ENCODE measurements around the gene CTF1. TPM values are rescaled to one million over a fixed set of nuclear protein-coding genes. Genes with fewer than 3 reads are reported as not detected.
A peak's percentile ranks its signal among the peaks of the same experiment; 100 is the strongest.
"Not testable (repeated sequence)": the region's sequence is repeated elsewhere in the genome, so short reads cannot be mapped to it uniquely, and the experiment has no call there.

The CTF1 gene
- total RNA-seq, 1 experiment from 2014 or later, result 2.1 TPM

- in situ Hi-C loops (cut with HindIII; ENCODE audit: low sequenced_read_pairs), result no loop called here
- no peak for DNase-seq (ENCODE audit: low spot score)
Observed at GRCh38 chr16:30924913-30925631, 28.7 kb downstream of the CTF1 start.

GRCh38 chr16:30925632-30925987 is 29.2 kb downstream of the CTF1 start:
- DNase-seq (ENCODE audit: low spot score), result no peak

GRCh38 chr16:30925995-30926811 is 29.8 kb downstream of the CTF1 start:
- in situ Hi-C loops (cut with HindIII; ENCODE audit: low sequenced_read_pairs), result no loop called here
- DNase-seq (ENCODE audit: low spot score), result no peak

More at GRCh38 chr16:30925632-30925987, 29.2 kb downstream of the CTF1 start:
- in situ Hi-C loops (cut with HindIII; ENCODE audit: low sequenced_read_pairs), result no loop called here

- in situ Hi-C loops (cut with HindIII; ENCODE audit: low sequenced_read_pairs), result no loop called here
- DNase-seq (ENCODE audit: low spot score), result no peak
Observed at GRCh38 chr16:30926937-30927788, 30.7 kb downstream of the CTF1 start.

GRCh38 chr16:30927789-30928378 is 31.5 kb downstream of the CTF1 start:
- DNase-seq (ENCODE audit: low spot score), result peak; percentile 97
- in situ Hi-C loops (cut with HindIII; ENCODE audit: low sequenced_read_pairs), result no loop called here

GRCh38 chr16:30928390-30928789 is 32.0 kb downstream of the CTF1 start:
- no peak for DNase-seq (ENCODE audit: low spot score)
- in situ Hi-C loops (cut with HindIII; ENCODE audit: low sequenced_read_pairs), result no loop called here

- no peak for DNase-seq (ENCODE audit: low spot score)
- in situ Hi-C loops (cut with HindIII; ENCODE audit: low sequenced_read_pairs), result no loop called here
Observed at GRCh38 chr16:30929167-30929566, 32.8 kb downstream of the CTF1 start.

GRCh38 chr16:30930160-30930571 is 33.8 kb downstream of the CTF1 start:
- no peak for DNase-seq (ENCODE audit: low spot score)
- in situ Hi-C loops (cut with HindIII; ENCODE audit: low sequenced_read_pairs), result no loop called here

GRCh38 chr16:30931068-30931650 is 34.7 kb downstream of the CTF1 start:
- in situ Hi-C loops (cut with HindIII; ENCODE audit: low sequenced_read_pairs), result no loop called here
- DNase-seq (ENCODE audit: low spot score), result no peak

GRCh38 chr16:30934827-30935557 is 38.6 kb downstream of the CTF1 start:
- in situ Hi-C loops (cut with HindIII; ENCODE audit: low sequenced_read_pairs), result no loop called here
- DNase-seq (ENCODE audit: low spot score), result peak; percentile 65

GRCh38 chr16:30937692-30938091 is 41.3 kb downstream of the CTF1 start:
- in situ Hi-C loops (cut with HindIII; ENCODE audit: low sequenced_read_pairs), result no loop called here

GRCh38 chr16:30939571-30939970 is 43.2 kb downstream of the CTF1 start:
- DNase-seq (ENCODE audit: low spot score); in situ Hi-C loops (cut with HindIII; ENCODE audit: low sequenced_read_pairs): not testable (repeated sequence)

More at GRCh38 chr16:30937692-30938091, 41.3 kb downstream of the CTF1 start:
- no peak for DNase-seq (ENCODE audit: low spot score)

GRCh38 chr16:30941600-30942425 is 45.4 kb downstream of the CTF1 start:
- in situ Hi-C loops (cut with HindIII; ENCODE audit: low sequenced_read_pairs), result no loop called here
- peak; percentile 74 for DNase-seq (ENCODE audit: low spot score)

- DNase-seq (ENCODE audit: low spot score), result no peak
- in situ Hi-C loops (cut with HindIII; ENCODE audit: low sequenced_read_pairs), result no loop called here
Observed at GRCh38 chr16:30942426-30942806, 46.0 kb downstream of the CTF1 start.

GRCh38 chr16:30944352-30944751 is 47.9 kb downstream of the CTF1 start:
- no peak for DNase-seq (ENCODE audit: low spot score)
- in situ Hi-C loops (cut with HindIII; ENCODE audit: low sequenced_read_pairs), result no loop called here

GRCh38 chr16:30946671-30947540 is 50.5 kb downstream of the CTF1 start:
- DNase-seq (ENCODE audit: low spot score), result no peak
- in situ Hi-C loops (cut with HindIII; ENCODE audit: low sequenced_read_pairs), result no loop called here

- in situ Hi-C loops (cut with HindIII; ENCODE audit: low sequenced_read_pairs), result no loop called here
- DNase-seq (ENCODE audit: low spot score), result no peak
Observed at GRCh38 chr16:30947541-30947858, 51.1 kb downstream of the CTF1 start.
